ENCODE data around the gene CCDC70. TPM values are rescaled to one million over a fixed set of nuclear protein-coding genes. Genes with fewer than 3 reads are reported as not detected.

CCDC70 gene
- total and polyA plus RNA-seq, 2 of the 8 experiments (the other 6 are each of a cell fraction or from before 2014, with no cell fraction given): not detected

DNA sequence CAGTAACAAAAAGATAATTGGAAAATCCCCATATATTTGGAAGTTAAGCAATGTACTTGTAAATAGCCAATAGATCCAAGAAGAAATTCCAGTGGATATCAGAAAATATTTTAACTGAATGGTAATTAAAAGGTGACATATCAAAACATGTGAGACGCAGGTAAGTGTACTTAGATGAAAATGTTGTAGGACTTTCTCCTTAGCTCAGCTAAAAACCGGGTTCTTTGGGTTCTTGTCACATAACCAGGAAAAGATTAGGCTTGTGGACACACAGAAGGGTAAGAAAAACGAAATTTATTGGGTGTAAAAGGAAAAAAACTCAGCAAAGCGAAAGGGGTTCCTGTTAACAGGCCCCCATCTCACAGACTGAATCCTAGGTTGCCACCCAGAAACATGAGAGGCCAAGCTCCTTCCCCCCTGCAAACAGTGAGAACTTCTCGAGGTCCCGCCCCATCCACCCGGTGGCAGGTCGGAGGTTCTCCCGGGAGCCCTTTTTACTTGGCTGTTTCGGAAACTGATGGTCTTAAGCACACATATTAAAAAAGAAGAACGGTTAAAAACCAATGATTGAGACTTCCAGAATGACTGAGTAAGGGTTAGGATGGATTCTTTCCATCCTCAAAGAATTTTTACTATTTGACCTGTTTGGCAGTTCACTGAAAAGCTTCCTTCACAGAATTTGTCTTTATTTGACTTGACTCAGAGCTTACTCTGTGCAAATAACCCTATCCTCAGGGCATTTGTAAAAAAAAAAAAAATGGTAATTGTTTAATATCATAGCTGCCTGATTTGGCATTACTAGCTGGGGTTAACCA lies 3.1 kb upstream of the CCDC70 start (continued):
- TF ChIP-seq, protein P1, sequence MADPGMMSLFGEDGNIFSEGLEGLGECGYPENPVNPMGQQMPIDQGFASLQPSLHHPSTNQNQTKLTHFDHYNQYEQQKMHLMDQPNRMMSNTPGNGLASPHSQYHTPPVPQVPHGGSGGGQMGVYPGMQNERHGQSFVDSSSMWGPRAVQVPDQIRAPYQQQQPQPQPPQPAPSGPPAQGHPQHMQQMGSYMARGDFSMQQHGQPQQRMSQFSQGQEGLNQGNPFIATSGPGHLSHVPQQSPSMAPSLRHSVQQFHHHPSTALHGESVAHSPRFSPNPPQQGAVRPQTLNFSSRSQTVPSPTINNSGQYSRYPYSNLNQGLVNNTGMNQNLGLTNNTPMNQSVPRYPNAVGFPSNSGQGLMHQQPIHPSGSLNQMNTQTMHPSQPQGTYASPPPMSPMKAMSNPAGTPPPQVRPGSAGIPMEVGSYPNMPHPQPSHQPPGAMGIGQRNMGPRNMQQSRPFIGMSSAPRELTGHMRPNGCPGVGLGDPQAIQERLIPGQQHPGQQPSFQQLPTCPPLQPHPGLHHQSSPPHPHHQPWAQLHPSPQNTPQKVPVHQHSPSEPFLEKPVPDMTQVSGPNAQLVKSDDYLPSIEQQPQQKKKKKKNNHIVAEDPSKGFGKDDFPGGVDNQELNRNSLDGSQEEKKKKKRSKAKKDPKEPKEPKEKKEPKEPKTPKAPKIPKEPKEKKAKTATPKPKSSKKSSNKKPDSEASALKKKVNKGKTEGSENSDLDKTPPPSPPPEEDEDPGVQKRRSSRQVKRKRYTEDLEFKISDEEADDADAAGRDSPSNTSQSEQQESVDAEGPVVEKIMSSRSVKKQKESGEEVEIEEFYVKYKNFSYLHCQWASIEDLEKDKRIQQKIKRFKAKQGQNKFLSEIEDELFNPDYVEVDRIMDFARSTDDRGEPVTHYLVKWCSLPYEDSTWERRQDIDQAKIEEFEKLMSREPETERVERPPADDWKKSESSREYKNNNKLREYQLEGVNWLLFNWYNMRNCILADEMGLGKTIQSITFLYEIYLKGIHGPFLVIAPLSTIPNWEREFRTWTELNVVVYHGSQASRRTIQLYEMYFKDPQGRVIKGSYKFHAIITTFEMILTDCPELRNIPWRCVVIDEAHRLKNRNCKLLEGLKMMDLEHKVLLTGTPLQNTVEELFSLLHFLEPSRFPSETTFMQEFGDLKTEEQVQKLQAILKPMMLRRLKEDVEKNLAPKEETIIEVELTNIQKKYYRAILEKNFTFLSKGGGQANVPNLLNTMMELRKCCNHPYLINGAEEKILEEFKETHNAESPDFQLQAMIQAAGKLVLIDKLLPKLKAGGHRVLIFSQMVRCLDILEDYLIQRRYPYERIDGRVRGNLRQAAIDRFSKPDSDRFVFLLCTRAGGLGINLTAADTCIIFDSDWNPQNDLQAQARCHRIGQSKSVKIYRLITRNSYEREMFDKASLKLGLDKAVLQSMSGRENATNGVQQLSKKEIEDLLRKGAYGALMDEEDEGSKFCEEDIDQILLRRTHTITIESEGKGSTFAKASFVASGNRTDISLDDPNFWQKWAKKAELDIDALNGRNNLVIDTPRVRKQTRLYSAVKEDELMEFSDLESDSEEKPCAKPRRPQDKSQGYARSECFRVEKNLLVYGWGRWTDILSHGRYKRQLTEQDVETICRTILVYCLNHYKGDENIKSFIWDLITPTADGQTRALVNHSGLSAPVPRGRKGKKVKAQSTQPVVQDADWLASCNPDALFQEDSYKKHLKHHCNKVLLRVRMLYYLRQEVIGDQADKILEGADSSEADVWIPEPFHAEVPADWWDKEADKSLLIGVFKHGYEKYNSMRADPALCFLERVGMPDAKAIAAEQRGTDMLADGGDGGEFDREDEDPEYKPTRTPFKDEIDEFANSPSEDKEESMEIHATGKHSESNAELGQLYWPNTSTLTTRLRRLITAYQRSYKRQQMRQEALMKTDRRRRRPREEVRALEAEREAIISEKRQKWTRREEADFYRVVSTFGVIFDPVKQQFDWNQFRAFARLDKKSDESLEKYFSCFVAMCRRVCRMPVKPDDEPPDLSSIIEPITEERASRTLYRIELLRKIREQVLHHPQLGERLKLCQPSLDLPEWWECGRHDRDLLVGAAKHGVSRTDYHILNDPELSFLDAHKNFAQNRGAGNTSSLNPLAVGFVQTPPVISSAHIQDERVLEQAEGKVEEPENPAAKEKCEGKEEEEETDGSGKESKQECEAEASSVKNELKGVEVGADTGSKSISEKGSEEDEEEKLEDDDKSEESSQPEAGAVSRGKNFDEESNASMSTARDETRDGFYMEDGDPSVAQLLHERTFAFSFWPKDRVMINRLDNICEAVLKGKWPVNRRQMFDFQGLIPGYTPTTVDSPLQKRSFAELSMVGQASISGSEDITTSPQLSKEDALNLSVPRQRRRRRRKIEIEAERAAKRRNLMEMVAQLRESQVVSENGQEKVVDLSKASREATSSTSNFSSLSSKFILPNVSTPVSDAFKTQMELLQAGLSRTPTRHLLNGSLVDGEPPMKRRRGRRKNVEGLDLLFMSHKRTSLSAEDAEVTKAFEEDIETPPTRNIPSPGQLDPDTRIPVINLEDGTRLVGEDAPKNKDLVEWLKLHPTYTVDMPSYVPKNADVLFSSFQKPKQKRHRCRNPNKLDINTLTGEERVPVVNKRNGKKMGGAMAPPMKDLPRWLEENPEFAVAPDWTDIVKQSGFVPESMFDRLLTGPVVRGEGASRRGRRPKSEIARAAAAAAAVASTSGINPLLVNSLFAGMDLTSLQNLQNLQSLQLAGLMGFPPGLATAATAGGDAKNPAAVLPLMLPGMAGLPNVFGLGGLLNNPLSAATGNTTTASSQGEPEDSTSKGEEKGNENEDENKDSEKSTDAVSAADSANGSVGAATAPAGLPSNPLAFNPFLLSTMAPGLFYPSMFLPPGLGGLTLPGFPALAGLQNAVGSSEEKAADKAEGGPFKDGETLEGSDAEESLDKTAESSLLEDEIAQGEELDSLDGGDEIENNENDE (IDR thresholded peaks at IDR 0.05; ENCODE audit: insufficient replicate concordance, low read length): no peak
- TF ChIP-seq GTF2F1 (IDR thresholded peaks at IDR 0.05; ENCODE audit: borderline replicate concordance, low read depth, low read length) (no peak), TCF12 (IDR thresholded peaks at IDR 0.05; ENCODE audit: low read depth, low read length) (no peak), CHD2 (IDR thresholded peaks at IDR 0.05; ENCODE audit: low read length) (no peak), CTBP2 (IDR thresholded peaks at IDR 0.05; ENCODE audit: borderline replicate concordance, insufficient read depth, insufficient read length, low read length) (no peak)

Measured in H1 (cell line).